GM12878 (cell line): ENCODE results near the gene SMARCD3. TPM values are rescaled to one million over a fixed set of nuclear protein-coding genes. Genes with fewer than 3 reads are reported as not detected.

Experiments
- ATAC-seq: fragments of 200-7000 bp; cut with Tn5 transposase; 3 replicates; pipeline ENCODE4 v1.9.1; 2020; ENCODE audit warnings: mild to moderate bottlenecking, moderate library complexity
- BruUV-seq: library from RNA; stranded (reverse); fragments of 400-500 nt; replicated peaks from 2 replicates; lab custom pipeline; 2021; lab: Mats Ljungman, UMichigan
- CTCF ChIA-PET: fragments of 300-600 bp; sonication (Branson Sonifier 250); formaldehyde crosslinking; extraction: SDS; loops from one replicate; lab custom pipeline; 2021; ENCODE audit warnings: inconsistent platforms; lab: Yijun Ruan, JAX
- POLR2A ChIA-PET: fragments of 350-600 bp; formaldehyde crosslinking; extraction: SDS; loops from one replicate; lab custom pipeline; 2021; ENCODE audit warnings: inconsistent platforms; lab: Charles Lee
- RAD21 ChIA-PET: fragments of 300-600 bp; sonication (Branson Sonifier 250); formaldehyde crosslinking; loops from one replicate; lab custom pipeline; 2023; ENCODE audit warnings: antibody characterized with exemption; ENCODE audit not compliant: unreplicated experiment; lab: Charles Lee
- SMC1A ChIA-PET: fragments of 300-600 bp; sonication (Branson Sonifier 250); formaldehyde crosslinking; loops from one replicate; lab custom pipeline; 2023; ENCODE audit not compliant: unreplicated experiment, uncharacterized antibody; lab: Charles Lee
- DNase-seq: peaks from one replicate; pipeline ENCODE4 v3.0.0-alpha.2; 2011; ENCODE audit warnings: low read depth, low spot score
- FAIRE-seq: peaks from 3 replicates; lab custom pipeline; 2011; peaks lifted over from hg19 to GRCh38; lab: Jason Lieb, UNC
- H2AFZ ChIP-seq: 2 replicates; pipeline ENCODE4 v1.6.0; 2011; ENCODE audit warnings: low read depth, low read length, control low read depth; ENCODE audit not compliant: control insufficient read depth
- H3K27ac ChIP-seq: 2 replicates; pipeline ENCODE4 v1.5.1; 2011; ENCODE audit warnings: control low read depth; ENCODE audit not compliant: control insufficient read depth, insufficient read depth
- H3K27me3 ChIP-seq, 2 experiments: replicated peaks in 1 of 2; 2 replicates each; pipeline versions ENCODE4 v1.6.0 to v1.6.1; 2011; ENCODE audit warnings: low read length in 1 of 2; ENCODE audit not compliant: control insufficient read depth in 2 of 2, insufficient read depth in 2 of 2
- H3K36me3 ChIP-seq, 2 experiments: 2 replicates each; pipeline ENCODE4 v1.5.1; 2011; ENCODE audit warnings: low read length in 1 of 2; ENCODE audit not compliant: control insufficient read depth in 2 of 2, insufficient read depth in 2 of 2
- H3K4me1 ChIP-seq: 2 replicates; pipeline ENCODE4 v1.6.1; 2011; ENCODE audit warnings: mild to moderate bottlenecking, low read length, moderate library complexity, mixed read lengths; ENCODE audit not compliant: control insufficient read depth, insufficient read depth
- H3K4me2 ChIP-seq: 2 replicates; pipeline ENCODE4 v1.6.0; 2011; ENCODE audit warnings: control low read depth; ENCODE audit not compliant: control insufficient read depth, insufficient read depth
- H3K4me3 ChIP-seq: fragments of 200-600 bp; sonication (generic); 2 replicates; pipeline ENCODE4 v1.5.1; 2016
- H3K79me2 ChIP-seq: 2 replicates; pipeline ENCODE4 v1.6.0; 2011; ENCODE audit warnings: low read length; ENCODE audit not compliant: control insufficient read depth, insufficient read depth
- H3K9ac ChIP-seq: 2 replicates; pipeline ENCODE4 v1.8.0; 2011; ENCODE audit warnings: low read length, control low read depth, mixed read lengths; ENCODE audit not compliant: control insufficient read depth, insufficient read depth
- H3K9me3 ChIP-seq: replicated peaks from 3 replicates; pipeline ENCODE4 v1.5.1; 2011; ENCODE audit warnings: mild to moderate bottlenecking, low read length; ENCODE audit not compliant: control insufficient read depth, insufficient read depth
- H4K20me1 ChIP-seq: 2 replicates; pipeline ENCODE4 v1.6.0; 2011; ENCODE audit not compliant: control insufficient read depth, insufficient read depth
- BACH1 ChIP-seq: fragments of 450-650 bp; IDR thresholded peaks from 2 replicates; pipeline ENCODE4 v1.6.1; 2017; ENCODE audit warnings: mild to moderate bottlenecking, borderline replicate concordance
- CBX5 ChIP-seq: sonication (generic); IDR thresholded peaks from 2 replicates; pipeline ENCODE4 v1.6.1; 2016; ENCODE audit warnings: low read depth, moderate library complexity, mild to moderate bottlenecking, inconsistent platforms
- ELK1 ChIP-seq: IDR thresholded peaks from 2 replicates; pipeline ENCODE4 v1.6.1; 2012; ENCODE audit warnings: low read depth, low read length, improper control_type of control experiment
- FOXM1 ChIP-seq: IDR thresholded peaks from 2 replicates; pipeline ENCODE4 v1.6.1; 2012; ENCODE audit warnings: low read depth, mild to moderate bottlenecking, inconsistent platforms, low read length, moderate library complexity
- HSF1 ChIP-seq: fragments of 150-350 bp; IDR thresholded peaks from 2 replicates; pipeline ENCODE4 v1.6.1; 2014; ENCODE audit warnings: mild to moderate bottlenecking, low read depth, low read length
- LARP7 ChIP-seq: fragments of 450-650 bp; IDR thresholded peaks from 2 replicates; pipeline ENCODE4 v1.6.1; 2017; ENCODE audit warnings: mild to moderate bottlenecking
- WGBS: methylation state at CpG from one replicate; pipeline ENCODE4 v1.1.6; 2016; ENCODE audit warnings: low lambda C conversion rate; ENCODE audit not compliant: insufficient replicate concordance, insufficient coverage; ENCODE audit errors: missing lambda C conversion rate; 5-methylcytosine and 5-hydroxymethylcytosine counted together
- in situ Hi-C: fragments of 300-500 bp; cut with MboI; formaldehyde crosslinking; loops from 9 replicates; pipeline ENCODE4 v1.14.3; 2018; ENCODE audit warnings: mixed read lengths
- intact Hi-C: fragments of 100-400 bp; cut with micrococcal nuclease; formaldehyde crosslinking; loops from one replicate; pipeline ENCODE4 v1.14.2; 2022; ENCODE audit not compliant: unreplicated experiment
- polyA plus RNA-seq, 11 experiments: library from polyadenylated mRNA; depleted of rRNA in 4 of 11; unstranded in 6 of 11; stranded (reverse) in 5 of 11; fragments of >200 nt; fragmentation: Nextera tagmentation in 4 of 11; fragmentation: Illumina TruSeq in 1 of 11; extraction: Ambion mirVana in 4 of 11; extraction: Trizol in 1 of 11; gene quantifications; 1 replicate in 1 of 11; 2 replicates in 10 of 11; pipeline versions ENCODE4 v1.2.1 to v1.2.3, GENCODE V29; 2011 to 2016; ENCODE audit warnings: inconsistent platforms in 2 of 11, missing spikeins in 2 of 11, low read depth in 1 of 11
- total RNA-seq, 4 experiments: library from RNA; depleted of rRNA in 3 of 4; stranded (reverse); fragments of >200 nt in 3 of 4; fragmentation: Illumina TruSeq in 1 of 4; extraction: Trizol in 1 of 4; gene quantifications; 2 replicates each; pipeline versions ENCODE4 v1.2.1 to v1.2.3, GENCODE V29; 2013 to 2021

SMARCD3 gene
- total and polyA plus RNA-seq, 10 of the 15 experiments (the other 5 are each of a cell fraction or from before 2014, with no cell fraction given): 0.11 to 1.4 (median 0.16) TPM

GRCh38 chr7:151282111-151282510, 33.6 kb upstream of the SMARCD3 start:
- in situ Hi-C loops: no loop called here
- ChIA-PET POLR2A (no interaction called here), SMC1A (no interaction called here), CTCF (interaction anchor here (1.3 to 1.9 kb wide), 2 partner anchors 69 to 477 kb away, joined by 4 read pairs; no protein-coding TSS in a partner anchor), RAD21 (no interaction called here)
- peaks cover 2 to 4% of the 10 kb centered on the region in 2 experiments; a peak in 3 of 4 replicates for H3K27me3 ChIP-seq
- FAIRE-seq (no peak), DNase-seq (no peak), ATAC-seq (no peak)
- no peak overlapping the region for H3K4me2 ChIP-seq
- no peaks in the 10 kb centered on the region for H4K20me1 ChIP-seq
- BruUV-seq: no TSS peak
- TF ChIP-seq FOXM1: no peak
- TF ChIP-seq BACH1: no peak
- no peak for TF ChIP-seq ELK1
- no peak for TF ChIP-seq LARP7
- TF ChIP-seq HSF1: no peak
- TF ChIP-seq CBX5: no peak
- no peaks in the 10 kb centered on the region for H3K79me2 ChIP-seq
- intact Hi-C loops: no loop called here
- 45% methylated on average over 8 of the region's 8 CpGs for WGBS
- H3K4me3 ChIP-seq: no peak overlapping the region
- H3K27ac ChIP-seq: no peak overlapping the region
- H2AFZ ChIP-seq: no peak overlapping the region
- no peaks in the 10 kb centered on the region for H3K36me3 ChIP-seq
- no peaks in the 10 kb centered on the region for H3K4me1 ChIP-seq
- no peaks in the 10 kb centered on the region for H3K9me3 ChIP-seq
- no peak overlapping the region for H3K9ac ChIP-seq
